Measurements from ENCODE around the gene ERBB2. TPM values are rescaled to one million over a fixed set of nuclear protein-coding genes. Genes with fewer than 3 reads are reported as not detected.
"Not testable (repeated sequence)": the region's sequence is repeated elsewhere in the genome, so short reads cannot be mapped to it uniquely, and the experiment has no call there.

Gene ERBB2
- total RNA-seq, 1 donor from 2014 or later, result 96.1 TPM

DNA sequence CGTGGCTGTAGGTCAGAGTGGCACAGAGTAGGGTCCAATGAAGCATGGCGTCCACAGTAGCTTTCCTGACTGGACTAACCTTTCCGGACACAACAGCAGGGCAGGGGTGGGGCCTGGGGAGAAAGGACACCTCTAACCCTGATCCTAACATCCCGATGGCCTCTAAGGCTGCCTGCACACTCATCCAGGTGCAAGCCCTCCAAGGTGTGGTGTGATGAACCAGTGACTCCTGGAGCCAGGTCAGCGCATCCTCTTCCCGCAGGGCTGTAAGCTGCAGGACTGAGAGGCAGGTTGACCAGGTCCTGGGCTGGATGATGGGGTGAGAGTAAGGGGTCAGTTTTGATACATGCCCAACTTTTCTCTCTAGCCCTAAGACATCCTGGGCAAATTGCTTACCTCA lies 3.1 kb upstream of the ERBB2 start:
- TF ChIP-seq CTCF (IDR thresholded peaks at IDR 0.05), result no peak
- no peak for DNase-seq
- Histone ChIP-seq H3K36me3 (no peaks in the 10 kb centered on the region), H3K27me3 (ENCODE audit: low read depth) (peaks cover 12% of the 10 kb centered on the region), H3K9me3 (no peaks in the 10 kb centered on the region), H3K4me1 (peaks cover 15% of the 10 kb centered on the region), H3K4me3 (no peak overlapping the region), H3K27ac (no peak overlapping the region)
- intact Hi-C loops (cut with DNase I), result no loop called here
- no peak for ATAC-seq

DNA sequence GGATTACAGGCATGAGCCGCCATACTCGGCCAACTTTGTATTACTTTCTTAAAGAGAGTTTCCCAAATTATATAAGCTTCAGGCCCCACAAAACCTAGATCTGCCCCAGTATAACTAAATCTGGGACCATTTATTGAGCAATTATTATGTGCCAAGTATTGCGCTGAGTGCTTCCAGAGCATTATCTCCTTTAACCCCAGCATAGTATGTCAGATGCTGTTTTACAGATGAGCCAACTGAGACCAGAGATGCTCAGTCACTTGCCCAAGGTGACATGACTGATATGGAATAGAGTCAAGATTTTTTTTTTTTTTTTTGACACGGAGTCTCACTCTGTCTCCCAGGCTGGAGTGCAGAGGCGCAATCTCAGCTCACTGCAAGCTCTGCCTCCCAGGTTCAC lies 1.9 kb upstream of the ERBB2 start:
- no peak for TF ChIP-seq CTCF (IDR thresholded peaks at IDR 0.05)
- ATAC-seq (no peak), DNase-seq (no peak)
- H3K9me3 ChIP-seq, result no peaks in the 10 kb centered on the region
- no peak overlapping the region for H3K4me3 ChIP-seq
- H3K27me3 ChIP-seq (ENCODE audit: low read depth), result peaks cover 12% of the 10 kb centered on the region
- intact Hi-C loops (cut with DNase I), result no loop called here
- peaks cover 27% of the 10 kb centered on the region for H3K4me1 ChIP-seq
- no peak overlapping the region for H3K27ac ChIP-seq
- H3K36me3 ChIP-seq, result no peaks in the 10 kb centered on the region

DNA sequence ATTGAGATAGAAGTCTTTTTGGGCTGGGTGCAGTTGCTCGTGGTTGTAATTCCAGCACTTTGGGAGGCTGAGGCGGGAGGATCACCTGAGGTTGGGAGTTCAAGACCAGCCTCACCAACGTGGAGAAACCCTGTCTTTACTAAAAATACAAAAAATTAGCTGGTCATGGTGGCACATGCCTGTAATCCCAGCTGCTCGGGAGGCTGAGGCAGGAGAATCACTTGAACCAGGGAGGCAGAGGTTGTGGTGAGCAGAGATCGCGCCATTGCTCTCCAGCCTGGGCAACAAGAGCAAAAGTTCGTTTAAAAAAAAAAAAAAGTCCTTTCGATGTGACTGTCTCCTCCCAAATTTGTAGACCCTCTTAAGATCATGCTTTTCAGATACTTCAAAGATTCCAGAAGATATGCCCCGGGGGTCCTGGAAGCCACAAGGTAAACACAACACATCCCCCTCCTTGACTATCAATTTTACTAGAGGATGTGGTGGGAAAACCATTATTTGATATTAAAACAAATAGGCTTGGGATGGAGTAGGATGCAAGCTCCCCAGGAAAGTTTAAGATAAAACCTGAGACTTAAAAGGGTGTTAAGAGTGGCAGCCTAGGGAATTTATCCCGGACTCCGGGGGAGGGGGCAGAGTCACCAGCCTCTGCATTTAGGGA lies 577 bp upstream of the ERBB2 start:
- Histone ChIP-seq H3K4me3 (peak overlapping the region; percentile 86), H3K27me3 (ENCODE audit: low read depth) (peaks cover 12% of the 10 kb centered on the region), H3K27ac (peak overlapping the region; percentile 88), H3K4me1 (peaks cover 40% of the 10 kb centered on the region)
- intact Hi-C loops (cut with DNase I); ATAC-seq; DNase-seq; H3K36me3 ChIP-seq; H3K9me3 ChIP-seq: not testable (repeated sequence)

DNA sequence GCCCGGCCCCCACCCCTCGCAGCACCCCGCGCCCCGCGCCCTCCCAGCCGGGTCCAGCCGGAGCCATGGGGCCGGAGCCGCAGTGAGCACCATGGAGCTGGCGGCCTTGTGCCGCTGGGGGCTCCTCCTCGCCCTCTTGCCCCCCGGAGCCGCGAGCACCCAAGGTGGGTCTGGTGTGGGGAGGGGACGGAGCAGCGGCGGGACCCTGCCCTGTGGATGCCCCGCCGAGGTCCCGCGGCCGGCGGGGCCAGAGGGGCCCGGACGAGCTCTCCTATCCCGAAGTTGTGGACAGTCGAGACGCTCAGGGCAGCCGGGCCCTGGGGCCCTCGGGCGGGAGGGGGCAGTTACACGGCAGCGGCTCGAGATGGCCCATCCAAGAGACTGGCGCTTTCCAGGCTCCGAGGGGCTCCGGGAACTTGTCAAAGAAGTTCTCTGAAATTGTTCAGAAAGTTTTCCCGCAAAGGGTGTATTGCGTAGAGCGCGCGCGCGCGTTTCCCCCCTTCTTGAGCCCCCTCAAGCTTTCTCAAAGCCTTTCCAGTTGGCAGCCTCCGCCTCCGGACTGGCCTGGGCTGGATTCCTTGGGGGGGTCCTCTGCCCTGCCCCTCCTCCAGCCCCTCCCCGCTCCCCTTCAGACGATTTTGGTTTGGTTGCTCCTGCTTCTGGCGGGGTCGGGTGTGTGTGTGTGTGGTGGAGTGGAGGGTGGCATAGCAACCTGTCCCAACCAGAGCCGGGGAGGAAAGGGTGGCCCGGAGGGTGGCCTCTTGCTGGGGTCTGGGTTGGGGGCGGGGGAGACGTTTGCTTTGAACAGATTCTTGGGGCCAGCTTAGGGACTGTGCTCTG lies 504 bp downstream of the ERBB2 start:
- Histone ChIP-seq H3K4me3 (peak overlapping the region; percentile 86), H3K27me3 (ENCODE audit: low read depth) (peaks cover 12% of the 10 kb centered on the region), H3K36me3 (no peaks in the 10 kb centered on the region), H3K4me1 (peaks cover 49% of the 10 kb centered on the region), H3K27ac (peak overlapping the region; percentile 88), H3K9me3 (no peaks in the 10 kb centered on the region)
- no peak for DNase-seq
- TF ChIP-seq CTCF (IDR thresholded peaks at IDR 0.05), result no peak
- intact Hi-C loops (cut with DNase I), result no loop called here
- ATAC-seq, result peak; percentile 51 to 62

GRCh38 chr17:39701012-39701783 lies 1.3 kb downstream of the ERBB2 start:
- H3K27ac ChIP-seq, result peak overlapping the region; percentile 88

More at GRCh38 chr17:39701012-39701783, 1.3 kb downstream of the ERBB2 start:
- peak overlapping the region; percentile 86 for H3K4me3 ChIP-seq
- no peaks in the 10 kb centered on the region for H3K9me3 ChIP-seq
- intact Hi-C loops (cut with DNase I), result no loop called here
- DNase-seq, result no peak
- ATAC-seq, result no peak
- peaks cover 55% of the 10 kb centered on the region for H3K4me1 ChIP-seq
- TF ChIP-seq CTCF (IDR thresholded peaks at IDR 0.05), result no peak
- peaks cover 12% of the 10 kb centered on the region for H3K27me3 ChIP-seq (ENCODE audit: low read depth)
- no peaks in the 10 kb centered on the region for H3K36me3 ChIP-seq

Measured in lower lobe of right lung (tissue), 2 donors.